Keratinocyte (primary cell): Measurements from ENCODE around the gene ATCAY. TPM values are rescaled to one million over a fixed set of nuclear protein-coding genes. Genes with fewer than 3 reads are reported as not detected.

ENCODE experiments used
- DNase-seq: peaks from one replicate; pipeline ENCODE4 v3.0.0-alpha.2; 2011; ENCODE audit warnings: low read depth, missing footprints, low spot score
- FAIRE-seq: peaks from 2 replicates; lab custom pipeline; 2011; peaks lifted over from hg19 to GRCh38; lab: Jason Lieb, UNC
- H2AFZ ChIP-seq: 2 replicates; pipeline ENCODE4 v1.6.0; 2012; ENCODE audit warnings: low read length, control low read depth, inconsistent platforms; ENCODE audit not compliant: control insufficient read depth
- H3K27ac ChIP-seq: 2 replicates; pipeline ENCODE4 v1.5.1; 2011; ENCODE audit warnings: low read length; ENCODE audit not compliant: control insufficient read depth, insufficient read depth
- H3K27me3 ChIP-seq: 3 replicates; pipeline ENCODE4 v1.6.0; 2011; ENCODE audit warnings: low read length; ENCODE audit not compliant: control insufficient read depth, insufficient read depth; ENCODE audit errors: extremely low read depth
- H3K36me3 ChIP-seq, 2 experiments: 2 replicates in 1 of 2; 3 replicates in 1 of 2; pipeline ENCODE4 v1.5.1; 2011; ENCODE audit warnings: low read length in 2 of 2, mild to moderate bottlenecking in 1 of 2; ENCODE audit not compliant: control insufficient read depth in 2 of 2, insufficient read depth in 2 of 2; ENCODE audit errors: extremely low read depth in 1 of 2
- H3K4me1 ChIP-seq: 3 replicates; pipeline ENCODE4 v1.5.1; 2011; ENCODE audit warnings: low read length; ENCODE audit not compliant: control insufficient read depth, insufficient read depth; ENCODE audit errors: extremely low read depth
- H3K4me2 ChIP-seq: 3 replicates; pipeline ENCODE4 v1.6.0; 2011; ENCODE audit warnings: low read depth, low read length; ENCODE audit not compliant: control insufficient read depth, insufficient read depth; ENCODE audit errors: extremely low read depth
- H3K4me3 ChIP-seq, 3 experiments: fragments of 200-600 bp in 1 of 3; sonication (generic) in 1 of 3; 2 replicates in 2 of 3; 3 replicates in 1 of 3; pipeline ENCODE4 v1.5.1; 2011 to 2016; ENCODE audit warnings: low read length in 3 of 3, mild to moderate bottlenecking in 3 of 3, control low read depth in 2 of 3, inconsistent platforms in 1 of 3, low read depth in 1 of 3, mixed read lengths in 1 of 3, mixed run types in 1 of 3, moderate library complexity in 1 of 3; ENCODE audit not compliant: control insufficient read depth in 2 of 3, insufficient read depth in 2 of 3; ENCODE audit errors: extremely low read depth in 1 of 3
- H3K79me2 ChIP-seq: 2 replicates; pipeline ENCODE4 v1.6.0; 2012; ENCODE audit warnings: low read length; ENCODE audit not compliant: control insufficient read depth, insufficient read depth
- H3K9ac ChIP-seq: 3 replicates; pipeline ENCODE4 v1.6.0; 2011; ENCODE audit warnings: low read length; ENCODE audit not compliant: control insufficient read depth, insufficient read depth; ENCODE audit errors: extremely low read depth
- H3K9me1 ChIP-seq: 3 replicates; pipeline ENCODE4 v1.6.0; 2011; ENCODE audit warnings: low read length; ENCODE audit not compliant: control insufficient read depth, insufficient read depth; ENCODE audit errors: extremely low read depth
- H3K9me3 ChIP-seq: 2 replicates; pipeline ENCODE4 v1.5.1; 2012; ENCODE audit warnings: low read depth, low read length; ENCODE audit not compliant: control insufficient read depth
- H4K20me1 ChIP-seq: 3 replicates; pipeline ENCODE4 v1.6.0; 2011; ENCODE audit warnings: low read length; ENCODE audit not compliant: control insufficient read depth, insufficient read depth; ENCODE audit errors: extremely low read depth
- CTCF ChIP-seq, 3 experiments: IDR thresholded peaks in 1 of 3; conservative IDR thresholded peaks in 1 of 3; optimal IDR thresholded peaks in 1 of 3; 2 replicates in 2 of 3; 3 replicates in 1 of 3; pipeline versions ENCODE3 to v1.5.1; 2011; ENCODE audit warnings: low read length in 3 of 3, mild to moderate bottlenecking in 3 of 3, moderate library complexity in 2 of 3, control low read depth in 1 of 3, inconsistent platforms in 1 of 3; ENCODE audit not compliant: insufficient read depth in 2 of 3; ENCODE audit errors: extremely low read depth in 1 of 3
- EZH2 ChIP-seq: IDR thresholded peaks from one replicate; pipeline ENCODE4 v1.6.1; 2012; ENCODE audit warnings: inconsistent platforms, mild to moderate bottlenecking, low read length, moderate library complexity
- dilution Hi-C: fragments of 300-500 bp; cut with MboI; formaldehyde crosslinking; loops from one replicate; pipeline ENCODE4 v1.7.0; 2020; ENCODE audit warnings: low sequenced_read_pairs; ENCODE audit not compliant: extremely low pct_ligation_motif_present
- polyA plus RNA-seq, 5 experiments: library from polyadenylated mRNA; depleted of rRNA in 3 of 5; stranded (reverse) in 3 of 5; stranded (forward) in 1 of 5; unstranded in 1 of 5; fragments of >200 nt; gene quantifications; 1 replicate in 1 of 5; 2 replicates in 3 of 5; 3 replicates in 1 of 5; pipeline versions ENCODE4 v1.2.1 to v1.2.3, GENCODE V29; 2011 to 2012; ENCODE audit warnings: missing spikeins in 2 of 5, low read depth in 1 of 5, low replicate concordance in 1 of 5

ATCAY gene
- polyA plus RNA-seq, 1 donor (not counting 4 experiments of a cell fraction or from before 2014, with no cell fraction given): not detected

- no peaks in the 10 kb centered on the region for H3K79me2 ChIP-seq
- no peak overlapping the region for H3K9ac ChIP-seq
- peaks cover 9% of the 10 kb centered on the region for H3K9me3 ChIP-seq
- DNase-seq: no peak
- H3K4me2 ChIP-seq: no peak overlapping the region
- no peak for FAIRE-seq
- H2AFZ ChIP-seq: no peak overlapping the region
- H3K27me3 ChIP-seq: peaks cover 48% of the 10 kb centered on the region
- no peaks in the 10 kb centered on the region for H3K36me3 ChIP-seq
- H3K27ac ChIP-seq: no peak overlapping the region
- no peak overlapping the region for H3K4me3 ChIP-seq
- H4K20me1 ChIP-seq: no peaks in the 10 kb centered on the region
- H3K4me1 ChIP-seq: no peaks in the 10 kb centered on the region
- H3K9me1 ChIP-seq: no peaks in the 10 kb centered on the region
- TF ChIP-seq CTCF (optimal IDR thresholded peaks at IDR 0.05 in 1 of 3, IDR thresholded peaks at IDR 0.05 in 1 of 3, conservative IDR thresholded peaks at IDR 0.05 in 1 of 3; ENCODE audit: extremely low read depth in 1 of 3, insufficient read depth in 2 of 3, low read length in 3 of 3): no peak
- TF ChIP-seq EZH2: no peak
- dilution Hi-C loops: no loop called here
These were observed 46.0 kb upstream of the ATCAY start for GRCh38 chr19:3834349-3835054.

- no peaks in the 10 kb centered on the region for H3K36me3 ChIP-seq
- H3K9ac ChIP-seq: no peak overlapping the region
- no peak for TF ChIP-seq EZH2
- TF ChIP-seq CTCF (optimal IDR thresholded peaks at IDR 0.05 in 1 of 3, IDR thresholded peaks at IDR 0.05 in 1 of 3, conservative IDR thresholded peaks at IDR 0.05 in 1 of 3; ENCODE audit: extremely low read depth in 1 of 3, insufficient read depth in 2 of 3, low read length in 3 of 3): no peak
- no peak overlapping the region for H2AFZ ChIP-seq
- dilution Hi-C loops: no loop called here
- no peak overlapping the region for H3K4me3 ChIP-seq
- H3K4me2 ChIP-seq: no peak overlapping the region
- H3K9me3 ChIP-seq: peaks cover 9% of the 10 kb centered on the region
- no peak overlapping the region for H3K27ac ChIP-seq
- H3K27me3 ChIP-seq: peaks cover 47% of the 10 kb centered on the region
- no peaks in the 10 kb centered on the region for H3K4me1 ChIP-seq
- H3K79me2 ChIP-seq: no peaks in the 10 kb centered on the region
- DNase-seq (no peak), FAIRE-seq (no peak)
- H3K9me1 ChIP-seq: no peaks in the 10 kb centered on the region
- H4K20me1 ChIP-seq: no peaks in the 10 kb centered on the region
These were observed 45.4 kb upstream of the ATCAY start for GRCh38 chr19:3835055-3835435.
